ENCODE results near the gene FRMPD4.

- TF ChIP-seq GATA2 (IDR thresholded peaks at IDR 0.05; ENCODE audit: low read depth, low read length) (no peak), GATA3 (IDR thresholded peaks at IDR 0.05; ENCODE audit: low read depth, low read length) (no peak)
Measured at GRCh38 chrX:12162420-12162819, 24.1 kb downstream of the FRMPD4 start.

Data from SH-SY5Y (cell line).